Stomach (tissue), 19 donors: Measurements from ENCODE around the gene FBXO7. TPM values are rescaled to one million over a fixed set of nuclear protein-coding genes. Genes with fewer than 3 reads are reported as not detected.
A peak's percentile ranks its signal among the peaks of the same experiment; 100 is the strongest.

ENCODE experiments used
- DNase-seq, 2 donors: peaks; one replicate each; pipeline versions ENCODE4 v3.0.0 to v3.0.0-alpha.2; 2013 to 2019
- H3K27ac ChIP-seq, 5 donors: fragments of 200-600 bp in 4 of 5; sonication (generic) in 4 of 5; one replicate each; pipeline ENCODE4 v1.5.1; 2013 to 2019; ENCODE audit warnings: mild to moderate bottlenecking in 1 of 5, moderate library complexity in 1 of 5
- H3K27me3 ChIP-seq, 3 donors: fragments of 200-600 bp; sonication (generic); one replicate each; pipeline ENCODE4 v1.5.1; 2017 to 2019; ENCODE audit warnings: mixed run types in 1 of 3
- H3K36me3 ChIP-seq, 4 donors: fragments of 200-600 bp; sonication (generic); 1 replicate in 3 of 4; 2 replicates in 1 of 4; pipeline ENCODE4 v1.5.1; 2016 to 2019
- H3K4me1 ChIP-seq, 4 donors: fragments of 200-600 bp; sonication (generic); one replicate each; pipeline ENCODE4 v1.5.1; 2016 to 2019
- H3K4me3 ChIP-seq, 4 donors: fragments of 200-600 bp; sonication (generic) in 3 of 4; one replicate each; pipeline ENCODE4 v1.5.1; 2016 to 2019; ENCODE audit warnings: mild to moderate bottlenecking in 1 of 4
- H3K9me3 ChIP-seq, 4 donors: fragments of 200-600 bp; sonication (generic); one replicate each; pipeline ENCODE4 v1.5.1; 2016 to 2019
- EP300 ChIP-seq: sonication (generic); formaldehyde crosslinking; IDR thresholded peaks from one replicate; pipeline ENCODE4 v1.6.1; 2017; ENCODE audit warnings: antibody characterized with exemption
- POLR2A ChIP-seq, 4 donors: fragments of 450-650 bp; IDR thresholded peaks; one replicate each; pipeline ENCODE4 v1.6.1; 2016; ENCODE audit warnings: antibody characterized with exemption in 4 of 4, control low read depth in 2 of 4, mild to moderate bottlenecking in 1 of 4, moderate library complexity in 1 of 4
- POLR2AphosphoS5 ChIP-seq, 3 donors: sonication (generic); formaldehyde crosslinking; IDR thresholded peaks; one replicate each; pipeline ENCODE4 v1.6.1; 2016; ENCODE audit warnings: antibody characterized with exemption in 3 of 3
- WGBS, 5 donors: extraction: QIAGEN DNeasy Blood & Tissue Kit in 3 of 5; methylation state at CpG; one replicate each; pipeline versions ENCODE4 v1.1.5 to v1.1.7; 2013 to 2018; 5-methylcytosine and 5-hydroxymethylcytosine counted together
- intact Hi-C: fragments of 100-400 bp; cut with DNase I; formaldehyde crosslinking; loops from one replicate; pipeline ENCODE4 v1.15.1; 2023; ENCODE audit warnings: low total_unique reads
- long read RNA-seq, 10 donors: transcript quantifications; one replicate each; lab custom pipeline, GENCODE V29; 2026
- polyA plus RNA-seq, 3 donors: library from polyadenylated mRNA; stranded (reverse); fragments of 200-250 nt; gene quantifications; one replicate each; pipeline ENCODE4 v1.2.3, GENCODE V29; 2013
- total RNA-seq, 5 donors: library from RNA; depleted of rRNA; stranded (reverse); fragments of >200 nt; gene quantifications; one replicate each; pipeline versions ENCODE4 v1.1.0 to v1.2.3, GENCODE V29; 2014 to 2016
- TF ChIP-seq, protein P1 (sequence below), 7 experiments: fragments of 450-650 bp in 4 of 7; fragments of 200-600 bp in 3 of 7; sonication (generic) in 3 of 7; IDR thresholded peaks; one replicate each; pipeline ENCODE4 v1.5.1; 2016 to 2019; ENCODE audit warnings: antibody characterized with exemption in 7 of 7, control low read depth in 2 of 7, mild to moderate bottlenecking in 1 of 7
- donor health status: healthy with polysubstance abuse.
- donor health status: Bipolar disorder and iron deficiency.
- donor health status: healthy.

Gene FBXO7
- 100 to 1,000 TPM in 1 of 5 donors, 10 to 100 TPM in 4; 44.9 to 132 (median 66.9) TPM for total RNA-seq
- 10 to 100 TPM; 53.5 to 86.6 (median 64.9) TPM for polyA plus RNA-seq
- long read RNA-seq, donor 1, transcript FBXO7-201 (9 exons, 2,195 nt): major isoform, 5 of 8 reads
- long read RNA-seq, donor 1, partial matches to known transcripts: 0 of 8 reads
- long read RNA-seq, donor 1, other reads (novel, unspliced or antisense): 0 of 8 reads
- long read RNA-seq, donor 2, transcript FBXO7-201 (9 exons, 2,195 nt): major isoform, 12 of 36 reads
- long read RNA-seq, donor 2, partial matches to known transcripts: 18 of 36 reads
- long read RNA-seq, donor 2, other reads (novel, unspliced or antisense): 0 of 36 reads
- long read RNA-seq, donor 3, full-length matches to known transcripts: 16 of 33 reads
- long read RNA-seq, donor 3, partial matches to known transcripts: 17 of 33 reads
- long read RNA-seq, donor 3, other reads (novel, unspliced or antisense): 0 of 33 reads
- long read RNA-seq, donor 4, partial matches to known transcripts: 0 of 7 reads
- long read RNA-seq, donor 4, other reads (novel, unspliced or antisense): 0 of 7 reads
- long read RNA-seq, donor 5, transcript FBXO7-201 (9 exons, 2,195 nt): major isoform, 15 of 39 reads
- long read RNA-seq, donor 5, transcript FBXO7-204 (9 exons, 1,921 nt): minor isoform, 7 of 39 reads
- long read RNA-seq, donor 5, transcript FBXO7-202 (9 exons, 1,888 nt): minor isoform, 10 of 39 reads
- long read RNA-seq, donor 5, partial matches to known transcripts: 5 of 39 reads
- long read RNA-seq, donor 5, other reads (novel, unspliced or antisense): 0 of 39 reads
- long read RNA-seq, donor 6, transcript FBXO7-202 (9 exons, 1,888 nt): minor isoform, 7 of 67 reads
- long read RNA-seq, donor 6, transcript FBXO7-201 (9 exons, 2,195 nt): major isoform, 29 of 67 reads
- long read RNA-seq, donor 6, partial matches to known transcripts: 25 of 67 reads
- long read RNA-seq, donor 6, other reads (novel, unspliced or antisense): 0 of 67 reads
- long read RNA-seq, donor 7, transcript FBXO7-201 (9 exons, 2,195 nt): major isoform, 22 of 36 reads
- long read RNA-seq, donor 7, partial matches to known transcripts: 7 of 36 reads
- long read RNA-seq, donor 7, other reads (novel, unspliced or antisense): 0 of 36 reads
- long read RNA-seq, donor 8, transcript FBXO7-201 (9 exons, 2,195 nt): major isoform, 14 of 24 reads
- long read RNA-seq, donor 8, partial matches to known transcripts: 0 of 24 reads
- long read RNA-seq, donor 8, other reads (novel, unspliced or antisense): 0 of 24 reads
- long read RNA-seq, donor 9, transcript FBXO7-201 (9 exons, 2,195 nt): major isoform, 17 of 35 reads
- long read RNA-seq, donor 9, partial matches to known transcripts: 8 of 35 reads
- long read RNA-seq, donor 9, other reads (novel, unspliced or antisense): 0 of 35 reads
- long read RNA-seq, donor 10, transcript FBXO7-201 (9 exons, 2,195 nt): major isoform, 11 of 15 reads
- long read RNA-seq, donor 10, partial matches to known transcripts: 0 of 15 reads
- long read RNA-seq, donor 10, other reads (novel, unspliced or antisense): 0 of 15 reads

- Histone ChIP-seq H3K27ac (peak within 1 kb of the TSS; percentile 98 to 100 (median 99)), H3K9me3 (no peaks in the 10 kb centered on the region), H3K27me3 (no peaks in the 10 kb centered on the region), H3K4me1 (peaks cover 20 to 62% (median 44%) of the 10 kb centered on the region in 4 donors), H3K4me3 (peak within 1 kb of the TSS; percentile 67 to 98 (median 87)), H3K36me3 (peaks cover 0 to 10% (median 3%) of the 10 kb centered on the region in 4 donors)
- intact Hi-C loops: no loop called here
- TF ChIP-seq POLR2AphosphoS5 (IDR thresholded peaks at IDR 0.05) (peak; percentile 68 to 88 (median 82)), EP300 (no peak), POLR2A (IDR thresholded peaks at IDR 0.05) (peak in 1 of 4 donors; percentile 50)
- TF ChIP-seq, protein P1, sequence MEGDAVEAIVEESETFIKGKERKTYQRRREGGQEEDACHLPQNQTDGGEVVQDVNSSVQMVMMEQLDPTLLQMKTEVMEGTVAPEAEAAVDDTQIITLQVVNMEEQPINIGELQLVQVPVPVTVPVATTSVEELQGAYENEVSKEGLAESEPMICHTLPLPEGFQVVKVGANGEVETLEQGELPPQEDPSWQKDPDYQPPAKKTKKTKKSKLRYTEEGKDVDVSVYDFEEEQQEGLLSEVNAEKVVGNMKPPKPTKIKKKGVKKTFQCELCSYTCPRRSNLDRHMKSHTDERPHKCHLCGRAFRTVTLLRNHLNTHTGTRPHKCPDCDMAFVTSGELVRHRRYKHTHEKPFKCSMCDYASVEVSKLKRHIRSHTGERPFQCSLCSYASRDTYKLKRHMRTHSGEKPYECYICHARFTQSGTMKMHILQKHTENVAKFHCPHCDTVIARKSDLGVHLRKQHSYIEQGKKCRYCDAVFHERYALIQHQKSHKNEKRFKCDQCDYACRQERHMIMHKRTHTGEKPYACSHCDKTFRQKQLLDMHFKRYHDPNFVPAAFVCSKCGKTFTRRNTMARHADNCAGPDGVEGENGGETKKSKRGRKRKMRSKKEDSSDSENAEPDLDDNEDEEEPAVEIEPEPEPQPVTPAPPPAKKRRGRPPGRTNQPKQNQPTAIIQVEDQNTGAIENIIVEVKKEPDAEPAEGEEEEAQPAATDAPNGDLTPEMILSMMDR (IDR thresholded peaks at IDR 0.05): peak in 4 of 7 experiments; percentile 23 to 44 (median 31)
- peak; percentile 93 to 98 for DNase-seq
- 0 to 1% (median 0%) methylated on average over 36 to 92 of the region's 92 CpGs for WGBS, 5 donors
Measured at GRCh38 chr22:32474635-32475467, at the start of gene FBXO7. TSS of gene FBXO7 (plus strand) at chr22:32474811. CDS start at chr22:32475003, 192 bp downstream.

DNA sequence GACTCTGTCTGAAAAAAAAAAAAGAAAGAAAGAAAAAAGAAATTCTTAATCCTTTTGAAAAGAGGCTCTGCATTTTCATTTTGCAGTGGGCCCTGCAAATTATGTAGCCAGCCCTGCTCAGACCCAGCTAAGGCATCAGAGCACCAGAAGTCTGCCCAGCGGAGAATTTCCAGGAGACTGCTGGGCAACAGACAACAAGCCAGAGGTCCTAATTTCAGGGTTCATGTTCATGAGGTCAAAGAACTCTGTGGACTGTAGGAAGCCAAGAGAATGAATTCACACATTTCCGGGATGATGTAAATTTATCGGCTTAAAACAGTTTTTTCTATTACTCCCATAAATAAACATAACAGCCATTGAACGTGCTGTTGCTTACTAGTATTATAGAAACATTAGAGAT lies 47.7 kb upstream of the FBXO7 start:
- no peak overlapping the region for H3K27ac ChIP-seq
- H3K36me3 ChIP-seq: no peaks in the 10 kb centered on the region
- no peak for TF ChIP-seq POLR2AphosphoS5 (IDR thresholded peaks at IDR 0.05)
- TF ChIP-seq, protein P1 (IDR thresholded peaks at IDR 0.05): no peak
- no peak for TF ChIP-seq POLR2A (IDR thresholded peaks at IDR 0.05)
- no peak for TF ChIP-seq EP300
- no peak for DNase-seq
- H3K4me3 ChIP-seq: no peak overlapping the region
- H3K4me1 ChIP-seq: no peaks in the 10 kb centered on the region
- 60 to 71% (median 70%) methylated on average over 4 of the region's 4 CpGs for WGBS, 5 donors
- no peaks in the 10 kb centered on the region for H3K9me3 ChIP-seq
- H3K27me3 ChIP-seq: peaks cover 0 to 34% (median 8%) of the 10 kb centered on the region in 3 donors
- intact Hi-C loops: no loop called here

DNA sequence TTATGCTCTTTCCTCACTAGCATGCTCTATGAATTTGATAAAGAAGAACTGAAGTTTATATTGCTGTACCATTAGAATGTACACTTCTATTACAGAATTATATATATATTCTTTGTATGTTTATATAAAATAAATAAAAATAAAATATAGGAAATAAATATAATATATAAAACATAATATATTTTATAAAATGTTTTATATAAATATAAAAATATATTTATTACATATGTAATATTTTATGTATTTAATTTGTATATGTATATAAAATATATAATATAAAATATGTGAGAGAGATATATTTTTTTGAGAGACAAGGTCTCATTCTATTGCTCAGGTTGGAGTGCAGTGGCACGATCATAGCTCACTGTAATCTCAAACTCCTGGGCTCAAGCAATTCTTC lies 44.3 kb upstream of the FBXO7 start:
- intact Hi-C loops: no loop called here
- Histone ChIP-seq H3K27ac (no peak overlapping the region), H3K9me3 (no peaks in the 10 kb centered on the region), H3K36me3 (no peaks in the 10 kb centered on the region), H3K27me3 (peaks cover 0 to 27% (median 0%) of the 10 kb centered on the region in 3 donors), H3K4me3 (no peak overlapping the region), H3K4me1 (no peaks in the 10 kb centered on the region)
- 68 to 96% (median 74%) methylated on average over 1 of the region's 1 CpG for WGBS, 5 donors
- no peak for DNase-seq
- TF ChIP-seq EP300: no peak
- TF ChIP-seq, protein P1 (IDR thresholded peaks at IDR 0.05): no peak
- TF ChIP-seq POLR2AphosphoS5 (IDR thresholded peaks at IDR 0.05): no peak
- TF ChIP-seq POLR2A (IDR thresholded peaks at IDR 0.05): no peak
